ENCODE measurements around the gene NMT1. TPM values are rescaled to one million over a fixed set of nuclear protein-coding genes. Genes with fewer than 3 reads are reported as not detected.

Gene NMT1
- total and polyA plus RNA-seq, 2 of the 13 experiments (the other 11 are each of a cell fraction or from before 2014, with no cell fraction given) = 75.7 to 142 TPM

DNA sequence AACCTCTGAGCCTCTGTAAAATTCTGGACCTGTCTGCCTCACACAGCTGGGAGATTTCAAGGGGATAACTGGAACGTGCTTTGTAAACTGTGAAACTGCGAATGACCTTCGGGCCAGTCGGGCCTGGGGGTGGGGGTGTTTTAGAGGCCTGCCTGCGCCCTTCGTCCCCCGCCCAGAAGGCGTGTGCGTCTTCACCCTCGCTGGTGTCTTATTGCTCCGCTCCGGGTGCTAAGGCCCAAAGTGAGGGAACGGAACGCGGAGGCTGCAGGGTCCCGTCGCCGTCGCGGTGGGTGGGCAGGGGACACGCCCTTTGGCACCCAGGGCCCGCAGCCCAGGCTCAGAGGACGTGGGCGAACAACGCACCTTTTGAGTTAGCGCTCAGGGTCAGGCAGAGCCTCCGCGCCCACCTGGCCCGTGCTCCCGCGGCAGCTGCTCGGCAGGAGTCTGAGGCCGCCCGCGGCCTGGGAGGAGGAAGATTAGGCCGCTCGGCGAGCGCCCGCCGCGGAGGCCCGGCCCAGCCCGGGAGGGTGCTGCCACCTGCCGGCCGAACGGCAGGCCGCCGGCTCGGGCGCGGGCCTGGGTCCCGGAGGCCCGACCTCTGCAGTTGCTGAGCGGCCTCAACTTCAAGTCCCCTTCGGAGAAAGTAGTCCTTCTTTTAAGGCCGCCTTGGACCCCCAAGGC, 39.4 kb upstream of the NMT1 start (continued):
- TF ChIP-seq RAD21 (CRISPR knock-in tag; IDR thresholded peaks at IDR 0.05) (peak; percentile 98), SP1 (IDR thresholded peaks at IDR 0.05) (no peak), SP1 (CRISPR knock-in tag; IDR thresholded peaks at IDR 0.05) (peak; percentile 44; the same call in 1 of the 2 replicates), ZFX (CRISPR knock-in tag; IDR thresholded peaks at IDR 0.05; ENCODE audit: low read depth) (peak; percentile 99), NRL (CRISPR knock-in tag; IDR thresholded peaks at IDR 0.05; ENCODE audit: borderline replicate concordance) (no peak), POGZ (CRISPR knock-in tag; IDR thresholded peaks at IDR 0.05) (no peak), TCF7 (IDR thresholded peaks at IDR 0.05; ENCODE audit: low read depth) (no peak), TBP (CRISPR knock-in tag; IDR thresholded peaks at IDR 0.05) (no peak), ZNF30 (CRISPR knock-in tag; IDR thresholded peaks at IDR 0.05) (peak; percentile 83; the same call in 1 of the 2 replicates), ATRX (CRISPR knock-in tag; IDR thresholded peaks at IDR 0.05; ENCODE audit: borderline replicate concordance) (no peak), POLR2A (IDR thresholded peaks at IDR 0.05; ENCODE audit: insufficient read depth in 1 of 2, low read depth in 2 of 2, low read length in 2 of 2) (peak; percentile 32 to 65; a peak in 2 of 4 replicates), SMARCE1 (IDR thresholded peaks at IDR 0.05; ENCODE audit: borderline replicate concordance) (no peak), ZNF547 (CRISPR knock-in tag; IDR thresholded peaks at IDR 0.05) (peak; percentile 84), FOSL1 (CRISPR knock-in tag; IDR thresholded peaks at IDR 0.05; ENCODE audit: borderline replicate concordance) (no peak), PHF20 (CRISPR knock-in tag; IDR thresholded peaks at IDR 0.05) (peak; percentile 55; the same call in 1 of the 2 replicates), SSRP1 (CRISPR knock-in tag; IDR thresholded peaks at IDR 0.05) (no peak), ZNF766 (CRISPR knock-in tag; IDR thresholded peaks at IDR 0.05; ENCODE audit: borderline replicate concordance) (no peak), CBX1 (IDR thresholded peaks at IDR 0.05; ENCODE audit: low read depth) (peak; percentile 38), TARDBP (CRISPR knock-in tag; IDR thresholded peaks at IDR 0.05) (peak; percentile 85), ZSCAN12 (CRISPR knock-in tag; IDR thresholded peaks at IDR 0.05) (no peak), BRD4 (CRISPR knock-in tag; IDR thresholded peaks at IDR 0.05) (peak; percentile 83), ZBTB38 (CRISPR knock-in tag; IDR thresholded peaks at IDR 0.05) (peak; percentile 88)
- TF ChIP-seq, protein P1, sequence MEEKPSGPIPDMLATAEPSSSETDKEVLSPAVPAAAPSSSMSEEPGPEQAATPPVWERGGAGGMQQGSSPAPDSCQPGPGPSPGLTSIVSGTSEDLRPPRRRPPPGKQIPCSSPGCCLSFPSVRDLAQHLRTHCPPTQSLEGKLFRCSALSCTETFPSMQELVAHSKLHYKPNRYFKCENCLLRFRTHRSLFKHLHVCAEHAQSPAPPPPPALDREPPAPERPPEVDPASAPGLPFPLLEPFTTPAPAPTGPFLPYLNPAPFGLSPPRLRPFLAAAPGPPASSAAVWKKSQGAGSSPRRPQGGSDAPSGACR (CRISPR knock-in tag; IDR thresholded peaks at IDR 0.05) = peak; percentile 83; the same call in 1 of the 2 replicates
- TF ChIP-seq, protein P2, sequence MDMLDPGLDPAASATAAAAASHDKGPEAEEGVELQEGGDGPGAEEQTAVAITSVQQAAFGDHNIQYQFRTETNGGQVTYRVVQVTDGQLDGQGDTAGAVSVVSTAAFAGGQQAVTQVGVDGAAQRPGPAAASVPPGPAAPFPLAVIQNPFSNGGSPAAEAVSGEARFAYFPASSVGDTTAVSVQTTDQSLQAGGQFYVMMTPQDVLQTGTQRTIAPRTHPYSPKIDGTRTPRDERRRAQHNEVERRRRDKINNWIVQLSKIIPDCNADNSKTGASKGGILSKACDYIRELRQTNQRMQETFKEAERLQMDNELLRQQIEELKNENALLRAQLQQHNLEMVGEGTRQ (IDR thresholded peaks at IDR 0.05; ENCODE audit: low read depth, low read length) = no peak
- TF ChIP-seq, protein P2 (CRISPR knock-in tag; IDR thresholded peaks at IDR 0.05; ENCODE audit: borderline replicate concordance) = no peak; the same call in 1 of the 2 replicates
- TF ChIP-seq, protein P3, sequence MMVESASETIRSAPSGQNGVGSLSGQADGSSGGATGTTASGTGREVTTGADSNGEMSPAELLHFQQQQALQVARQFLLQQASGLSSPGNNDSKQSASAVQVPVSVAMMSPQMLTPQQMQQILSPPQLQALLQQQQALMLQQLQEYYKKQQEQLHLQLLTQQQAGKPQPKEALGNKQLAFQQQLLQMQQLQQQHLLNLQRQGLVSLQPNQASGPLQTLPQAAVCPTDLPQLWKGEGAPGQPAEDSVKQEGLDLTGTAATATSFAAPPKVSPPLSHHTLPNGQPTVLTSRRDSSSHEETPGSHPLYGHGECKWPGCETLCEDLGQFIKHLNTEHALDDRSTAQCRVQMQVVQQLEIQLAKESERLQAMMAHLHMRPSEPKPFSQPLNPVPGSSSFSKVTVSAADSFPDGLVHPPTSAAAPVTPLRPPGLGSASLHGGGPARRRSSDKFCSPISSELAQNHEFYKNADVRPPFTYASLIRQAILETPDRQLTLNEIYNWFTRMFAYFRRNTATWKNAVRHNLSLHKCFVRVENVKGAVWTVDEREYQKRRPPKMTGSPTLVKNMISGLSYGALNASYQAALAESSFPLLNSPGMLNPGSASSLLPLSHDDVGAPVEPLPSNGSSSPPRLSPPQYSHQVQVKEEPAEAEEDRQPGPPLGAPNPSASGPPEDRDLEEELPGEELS (CRISPR knock-in tag; IDR thresholded peaks at IDR 0.05) = no peak; the same call in 1 of the 2 replicates
- TF ChIP-seq, protein P4, sequence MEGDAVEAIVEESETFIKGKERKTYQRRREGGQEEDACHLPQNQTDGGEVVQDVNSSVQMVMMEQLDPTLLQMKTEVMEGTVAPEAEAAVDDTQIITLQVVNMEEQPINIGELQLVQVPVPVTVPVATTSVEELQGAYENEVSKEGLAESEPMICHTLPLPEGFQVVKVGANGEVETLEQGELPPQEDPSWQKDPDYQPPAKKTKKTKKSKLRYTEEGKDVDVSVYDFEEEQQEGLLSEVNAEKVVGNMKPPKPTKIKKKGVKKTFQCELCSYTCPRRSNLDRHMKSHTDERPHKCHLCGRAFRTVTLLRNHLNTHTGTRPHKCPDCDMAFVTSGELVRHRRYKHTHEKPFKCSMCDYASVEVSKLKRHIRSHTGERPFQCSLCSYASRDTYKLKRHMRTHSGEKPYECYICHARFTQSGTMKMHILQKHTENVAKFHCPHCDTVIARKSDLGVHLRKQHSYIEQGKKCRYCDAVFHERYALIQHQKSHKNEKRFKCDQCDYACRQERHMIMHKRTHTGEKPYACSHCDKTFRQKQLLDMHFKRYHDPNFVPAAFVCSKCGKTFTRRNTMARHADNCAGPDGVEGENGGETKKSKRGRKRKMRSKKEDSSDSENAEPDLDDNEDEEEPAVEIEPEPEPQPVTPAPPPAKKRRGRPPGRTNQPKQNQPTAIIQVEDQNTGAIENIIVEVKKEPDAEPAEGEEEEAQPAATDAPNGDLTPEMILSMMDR (CRISPR knock-in tag; IDR thresholded peaks at IDR 0.05) = peak; percentile 79

All from HepG2 (cell line).